NCI-H2171 (cell line): ENCODE data around the gene MED13.
"Not testable (repeated sequence)": the region's sequence is repeated elsewhere in the genome, so short reads cannot be mapped to it uniquely, and the experiment has no call there.

Experiments used
- DNase-seq: peaks from one replicate; lab custom pipeline; 2025; lab: John Stamatoyannopoulos, UW

The MED13 gene

DNA sequence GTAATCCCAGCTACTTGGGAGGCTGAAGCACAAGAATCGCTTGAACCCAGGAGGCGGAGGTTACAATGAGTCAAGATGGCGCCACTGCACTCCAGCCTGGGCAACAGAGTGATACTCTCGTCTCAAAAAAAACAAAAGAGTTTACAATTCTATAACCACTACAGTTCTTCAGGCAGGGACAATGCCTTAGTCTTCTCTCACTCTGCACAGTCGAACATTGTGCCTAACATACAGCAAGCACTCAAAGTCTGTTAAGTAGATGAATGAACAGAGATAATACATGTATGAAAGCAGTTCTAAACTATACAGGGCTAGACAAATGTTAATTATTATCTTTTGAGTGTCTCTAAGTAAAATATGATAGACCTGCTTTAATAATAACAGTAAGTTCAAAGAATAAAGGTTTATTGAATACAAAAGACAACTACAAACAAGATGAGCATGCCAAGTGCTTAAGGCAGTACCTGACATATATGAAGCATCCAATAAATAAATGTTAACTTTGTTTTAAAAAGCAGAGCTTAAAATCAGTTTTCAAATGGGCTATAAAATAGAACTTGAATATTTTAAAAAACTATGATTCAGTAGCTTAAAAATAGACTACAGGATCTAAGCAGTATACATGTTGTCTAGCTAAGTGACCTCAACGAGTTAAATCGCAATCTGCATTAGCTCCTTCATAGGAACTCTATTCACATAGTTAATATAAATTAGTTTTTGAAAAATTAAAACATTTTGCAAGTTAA lies 156.6 kb downstream of the MED13 start:
- DNase-seq: no peak

- no peak for DNase-seq
Measured at GRCh38 chr17:61907361-61907760, 157.7 kb downstream of the MED13 start.

DNA sequence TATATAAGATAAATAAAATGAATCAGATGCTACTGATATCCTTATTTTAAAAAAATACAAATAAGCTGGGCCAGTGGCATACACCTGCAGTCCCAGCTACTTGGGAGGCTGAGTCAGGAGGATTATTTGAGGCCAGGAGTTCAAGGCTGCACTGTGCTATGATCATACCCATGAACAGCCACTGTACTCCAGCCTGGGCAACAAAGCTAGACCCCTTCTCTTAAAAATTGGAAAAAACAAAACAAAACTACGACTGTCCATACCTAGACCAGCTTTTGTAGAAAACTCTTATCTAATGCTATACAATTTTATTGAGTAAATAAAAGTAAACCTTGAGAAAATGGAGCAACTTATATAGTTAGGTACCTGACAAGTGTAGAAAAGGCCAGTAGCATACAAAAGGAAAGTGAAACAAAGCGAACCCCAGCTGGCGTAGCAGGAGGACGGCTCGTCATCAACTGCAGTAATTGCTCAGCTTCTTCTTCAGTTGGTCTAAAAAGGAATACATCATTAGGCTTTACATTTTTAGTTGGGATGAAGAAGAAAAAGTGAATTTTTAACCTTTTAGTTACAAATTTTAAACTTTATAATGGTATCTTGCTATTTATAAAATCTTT lies 160.9 kb downstream of the MED13 start:
- no peak for DNase-seq

DNA sequence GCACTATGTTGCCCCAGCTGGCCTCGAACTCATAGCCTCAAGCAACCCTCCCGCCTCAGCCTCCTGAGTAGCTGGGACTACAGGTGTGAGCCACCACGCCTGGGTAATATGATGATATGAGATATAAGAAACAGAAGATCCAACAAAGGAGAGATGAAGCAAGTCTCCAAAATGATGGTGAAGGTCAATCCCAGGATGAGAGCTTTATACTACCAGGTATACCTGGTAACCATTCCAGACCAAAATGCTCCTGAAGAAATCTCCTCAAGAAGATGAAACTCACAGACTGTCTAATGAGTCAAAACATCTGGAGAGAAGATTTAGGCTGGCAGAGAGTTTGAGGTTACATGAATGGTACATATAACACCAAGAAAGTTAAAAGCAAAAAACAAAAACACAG lies 161.8 kb downstream of the MED13 start:
- no peak for DNase-seq

DNA sequence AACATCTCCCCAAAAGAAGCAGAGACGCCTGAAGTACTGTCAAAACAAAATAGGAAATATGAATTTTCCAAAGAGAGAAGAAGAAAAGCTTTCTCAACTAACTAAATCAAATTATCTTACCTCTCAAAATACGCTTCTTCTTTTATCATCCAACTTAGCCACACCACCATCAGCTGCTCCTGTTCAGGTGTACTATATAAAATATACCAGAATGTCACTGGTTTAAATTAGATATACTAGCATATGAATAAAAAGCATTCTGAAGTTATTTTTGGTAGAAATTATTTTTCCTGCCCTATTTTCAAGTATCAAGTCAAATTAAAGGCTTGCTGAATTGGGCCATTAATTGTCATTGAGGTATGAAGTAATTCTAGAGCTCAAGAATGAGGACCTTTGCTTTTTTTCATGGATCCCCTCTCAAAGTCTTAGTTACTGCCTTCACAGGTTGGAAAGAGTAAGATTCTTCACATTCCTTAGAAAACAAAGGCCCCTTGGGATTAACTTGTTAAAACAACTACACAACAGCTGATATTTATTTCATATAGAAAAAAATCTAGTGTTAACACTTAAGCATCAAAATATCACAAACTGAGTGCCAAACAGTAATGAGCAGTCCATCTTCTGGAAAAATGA lies 167.4 kb downstream of the MED13 start:
- no peak for DNase-seq

DNA sequence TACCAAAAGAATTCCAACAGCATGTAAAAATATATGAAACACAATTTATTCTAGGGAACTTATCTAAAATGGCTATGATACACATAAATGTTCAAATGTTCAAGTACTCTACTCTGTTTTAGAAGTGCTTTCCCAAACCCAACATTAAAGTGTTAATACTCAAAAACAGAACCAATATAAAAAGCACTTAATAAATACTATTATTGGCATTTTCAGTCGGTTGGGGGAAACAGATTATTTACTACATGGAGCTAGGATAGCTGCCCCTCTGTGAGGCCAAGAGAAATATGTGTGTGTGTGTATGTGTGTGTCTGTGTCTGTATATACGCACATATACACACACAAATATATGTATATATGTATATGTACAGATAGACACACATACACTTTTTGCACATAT lies 169.7 kb downstream of the MED13 start:
- no peak for DNase-seq

DNA sequence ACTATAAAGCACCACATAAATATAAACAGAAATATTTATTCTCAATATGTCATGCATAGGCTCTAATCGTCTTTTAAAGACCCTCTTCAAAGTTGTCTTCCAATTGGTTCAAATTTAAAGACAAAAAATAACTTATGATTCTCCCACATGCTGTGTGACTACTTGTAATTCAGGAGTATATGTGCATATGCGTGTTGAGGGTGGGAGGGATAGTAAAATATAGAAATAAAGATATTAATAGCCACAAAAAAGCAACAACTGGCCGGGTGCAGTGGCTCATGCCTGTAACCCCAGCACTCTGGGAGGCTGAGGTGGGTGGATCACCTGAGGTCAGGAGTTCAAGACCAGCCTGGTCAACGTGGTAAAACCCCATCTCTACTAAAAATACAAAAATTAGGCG lies 170.8 kb downstream of the MED13 start:
- not testable (repeated sequence) for DNase-seq
